Smooth muscle cell of the brain vasculature (primary cell): ENCODE data around the gene LIN28B.
"Not testable (repeated sequence)": the region's sequence is repeated elsewhere in the genome, so short reads cannot be mapped to it uniquely, and the experiment has no call there.

Experiments used
- DNase-seq: peaks from one replicate; pipeline ENCODE4 v3.0.0-alpha.2; 2012; ENCODE audit warnings: low read depth, low spot score

Gene LIN28B

DNA sequence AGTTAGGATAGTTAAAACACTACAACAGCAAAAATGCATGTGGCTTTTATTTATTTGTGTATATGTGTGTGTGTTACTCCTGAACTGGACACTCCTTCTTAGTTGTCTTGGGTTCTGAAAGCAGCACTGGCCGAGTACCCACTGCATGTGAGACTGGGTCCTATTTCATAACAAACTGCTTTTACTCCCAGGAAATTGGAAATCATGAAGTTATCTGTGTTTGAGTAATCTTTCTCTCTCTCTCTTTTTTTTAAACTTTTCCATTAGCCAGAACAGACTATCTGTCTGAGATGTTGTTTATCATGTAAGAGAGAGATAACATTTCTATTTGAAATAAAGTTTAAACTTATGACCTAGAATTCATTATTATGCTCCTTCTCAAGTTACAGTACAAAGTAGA, 110.4 kb downstream of the LIN28B start:
- no peak for DNase-seq

DNA sequence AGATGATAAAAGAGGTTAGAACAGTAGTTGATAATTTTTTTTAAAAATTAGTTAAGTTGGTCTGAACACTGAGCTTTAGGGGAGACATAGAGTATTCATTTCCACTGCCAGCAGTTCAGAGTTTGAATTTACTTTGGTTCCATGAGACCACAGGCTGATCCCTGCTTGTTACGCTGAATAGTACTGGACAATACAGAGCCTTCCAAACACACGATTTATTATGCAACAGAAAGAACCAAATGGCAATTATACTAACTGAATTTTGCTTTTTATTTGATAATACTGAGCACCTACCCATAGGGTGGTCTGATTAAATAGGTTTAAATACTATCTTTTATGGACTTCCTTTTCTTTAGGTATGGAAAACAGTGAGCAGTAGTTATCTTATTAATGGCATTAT, 111.5 kb downstream of the LIN28B start:
- DNase-seq: no peak

DNA sequence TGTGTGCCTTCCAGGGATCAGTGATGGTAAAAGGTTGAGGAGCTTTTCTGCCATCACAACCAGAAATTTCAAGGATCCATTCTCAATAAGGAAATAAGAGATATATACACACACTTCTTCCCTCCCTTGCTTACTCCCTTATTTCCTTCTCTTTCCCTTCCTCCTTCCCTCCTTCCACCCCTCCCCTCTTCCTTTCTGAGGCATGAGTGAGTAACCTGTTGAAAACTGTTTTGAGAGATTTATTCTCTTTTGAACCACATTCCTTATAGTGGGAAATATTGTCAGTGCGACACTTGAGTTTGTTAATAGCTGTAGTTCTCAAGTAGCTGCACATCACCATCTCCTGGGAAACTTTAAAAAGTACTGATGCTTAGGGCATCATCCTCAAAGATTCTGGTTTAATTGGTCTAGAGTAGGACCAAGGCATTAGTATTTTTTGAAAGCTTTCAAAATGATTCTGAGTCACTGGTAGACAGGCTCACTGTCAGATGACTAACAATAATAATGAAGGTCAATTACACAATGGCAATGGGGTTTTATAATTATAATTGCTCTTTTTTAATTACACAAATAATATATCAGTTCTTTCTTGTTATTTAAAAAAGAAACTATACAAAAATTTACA, 113.0 kb downstream of the LIN28B start:
- DNase-seq: no peak

DNA sequence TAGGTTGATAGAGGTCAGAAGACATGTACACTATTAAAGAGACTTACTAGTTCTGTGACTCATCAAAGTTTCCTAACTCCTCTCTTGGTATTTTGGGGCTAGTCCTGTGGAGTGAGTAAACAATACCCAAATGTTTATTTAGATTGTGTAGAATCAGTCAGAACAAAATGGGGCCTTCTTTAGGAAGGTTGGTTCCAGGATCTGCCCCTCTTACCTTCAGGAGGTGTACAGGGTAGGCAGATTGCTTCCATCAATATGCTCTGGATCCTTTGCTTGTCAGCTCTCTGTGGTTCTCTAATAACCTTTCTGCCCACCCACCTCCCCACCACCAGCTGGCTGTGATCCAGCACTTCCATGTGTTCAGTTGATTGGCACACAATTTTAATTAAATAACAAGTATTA, 115.9 kb downstream of the LIN28B start:
- no peak for DNase-seq

DNA sequence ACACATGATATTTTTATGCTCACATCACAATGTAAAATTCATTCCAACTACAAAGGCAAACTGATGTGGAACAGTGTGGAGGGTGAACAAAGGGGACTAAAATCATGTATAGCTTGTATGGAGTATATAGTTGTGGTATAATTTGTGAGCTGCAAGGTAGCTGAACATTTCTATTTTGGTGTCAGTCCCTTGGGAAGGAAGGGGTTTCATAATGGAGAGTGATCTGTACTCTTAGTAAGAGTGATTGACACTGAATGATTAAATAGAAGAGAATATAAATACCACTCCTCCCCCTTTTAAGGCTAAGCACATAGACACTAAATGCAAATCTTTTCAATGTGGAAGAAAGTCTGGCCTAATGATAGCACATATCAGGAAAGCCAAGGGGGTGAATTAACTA, 118.3 kb downstream of the LIN28B start:
- DNase-seq: no peak

DNA sequence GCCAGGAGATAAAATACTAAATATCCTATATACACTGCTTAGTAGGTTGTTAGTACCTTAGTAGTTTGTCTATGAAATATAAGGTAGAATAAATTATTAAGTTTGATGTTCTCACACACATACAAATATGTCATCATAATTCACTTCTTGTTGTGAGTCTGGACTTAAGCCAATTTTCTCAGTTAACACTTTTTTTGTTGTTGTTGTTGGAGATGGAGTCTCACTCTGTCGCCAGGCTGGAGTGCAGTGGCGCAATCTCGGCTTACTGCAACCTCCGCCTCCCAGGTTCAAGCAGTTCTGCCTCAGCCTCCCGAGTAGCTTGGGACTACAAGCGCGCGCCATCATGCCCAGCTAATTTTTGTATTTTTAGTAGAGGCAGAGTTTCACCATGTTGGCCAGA, 119.5 kb downstream of the LIN28B start:
- not testable (repeated sequence) for DNase-seq

DNA sequence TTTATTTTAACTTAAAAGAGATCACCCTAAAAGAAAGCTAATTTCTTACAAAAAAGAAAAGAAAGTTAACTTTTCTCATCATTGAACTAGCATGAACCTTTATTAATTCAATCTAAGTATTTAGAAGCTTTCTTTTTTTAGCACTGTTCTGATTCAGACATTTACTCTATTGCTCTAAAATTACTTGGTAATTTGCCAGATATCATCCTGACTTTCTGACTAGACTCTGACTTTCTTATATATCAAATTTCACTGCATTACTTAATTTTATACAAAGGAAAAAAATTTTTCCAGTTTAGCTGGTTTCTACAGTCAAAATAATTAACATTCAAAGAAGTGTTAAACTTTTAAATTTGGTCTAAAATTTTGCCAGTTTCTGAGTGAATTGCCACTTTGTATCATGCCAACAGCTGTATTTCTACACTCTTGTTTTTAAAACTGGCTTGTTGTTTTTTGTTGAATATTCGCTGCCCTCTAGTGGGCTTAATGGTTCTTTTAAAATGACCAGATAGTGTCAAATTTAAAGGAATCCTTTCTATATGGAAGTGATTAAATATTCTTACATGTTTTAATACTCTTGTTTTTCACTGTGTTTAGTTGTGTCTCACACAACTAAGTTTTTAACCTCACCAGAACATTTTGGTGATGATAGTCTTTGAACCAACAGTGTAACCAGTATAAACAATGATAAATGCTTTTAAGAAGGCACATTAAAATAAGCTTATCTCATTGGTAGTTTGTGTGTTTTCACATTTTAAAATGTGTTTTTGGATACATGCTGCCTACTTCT, 120.9 kb downstream of the LIN28B start:
- peak; percentile 43 for DNase-seq

DNA sequence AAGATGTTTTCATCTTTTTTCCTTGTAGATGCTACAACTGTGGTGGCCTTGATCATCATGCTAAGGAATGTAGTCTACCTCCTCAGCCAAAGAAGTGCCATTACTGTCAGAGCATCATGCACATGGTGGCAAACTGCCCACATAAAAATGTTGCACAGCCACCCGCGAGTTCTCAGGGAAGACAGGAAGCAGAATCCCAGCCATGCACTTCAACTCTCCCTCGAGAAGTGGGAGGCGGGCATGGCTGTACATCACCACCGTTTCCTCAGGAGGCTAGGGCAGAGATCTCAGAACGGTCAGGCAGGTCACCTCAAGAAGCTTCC, 121.4 kb downstream of the LIN28B start:
- no peak for DNase-seq

DNA sequence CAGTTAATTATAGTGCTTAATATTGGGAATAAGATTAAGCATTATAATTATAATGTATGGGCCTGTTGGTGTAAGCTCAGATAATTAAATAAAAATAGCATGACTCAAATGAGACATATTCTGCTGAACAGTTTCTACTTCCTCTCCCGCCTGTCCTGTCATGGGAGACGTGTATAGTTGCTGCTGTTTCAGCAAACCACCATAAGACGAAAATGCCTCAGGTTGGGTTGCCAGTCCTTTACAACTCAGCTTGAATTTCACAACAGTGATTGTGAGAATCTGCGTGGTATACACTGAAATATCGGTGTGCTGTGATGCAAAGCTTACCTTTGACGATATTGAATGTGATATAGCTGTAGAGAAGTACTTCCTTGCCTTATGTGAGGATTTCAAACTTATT, 123.4 kb downstream of the LIN28B start:
- no peak for DNase-seq

DNA sequence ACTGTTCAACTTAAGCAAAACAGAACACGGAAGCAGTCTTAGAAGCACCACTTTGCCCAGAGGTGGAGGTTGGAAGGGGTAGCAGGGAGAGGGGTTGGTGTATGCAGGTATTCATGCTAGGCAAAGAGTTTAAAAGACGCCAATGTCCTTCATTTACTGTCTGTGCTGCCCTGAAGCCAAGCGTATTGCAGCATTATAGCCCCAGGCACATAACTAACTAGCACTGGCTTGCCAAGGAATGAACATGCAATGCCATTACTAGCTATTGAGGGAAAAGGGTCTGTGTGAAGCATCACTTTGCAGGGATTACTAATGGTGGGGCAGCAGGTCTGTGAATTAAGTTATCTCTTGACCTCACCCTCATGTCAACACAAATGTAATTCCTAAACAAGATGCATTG, 124.8 kb downstream of the LIN28B start:
- not testable (repeated sequence) for DNase-seq

DNA sequence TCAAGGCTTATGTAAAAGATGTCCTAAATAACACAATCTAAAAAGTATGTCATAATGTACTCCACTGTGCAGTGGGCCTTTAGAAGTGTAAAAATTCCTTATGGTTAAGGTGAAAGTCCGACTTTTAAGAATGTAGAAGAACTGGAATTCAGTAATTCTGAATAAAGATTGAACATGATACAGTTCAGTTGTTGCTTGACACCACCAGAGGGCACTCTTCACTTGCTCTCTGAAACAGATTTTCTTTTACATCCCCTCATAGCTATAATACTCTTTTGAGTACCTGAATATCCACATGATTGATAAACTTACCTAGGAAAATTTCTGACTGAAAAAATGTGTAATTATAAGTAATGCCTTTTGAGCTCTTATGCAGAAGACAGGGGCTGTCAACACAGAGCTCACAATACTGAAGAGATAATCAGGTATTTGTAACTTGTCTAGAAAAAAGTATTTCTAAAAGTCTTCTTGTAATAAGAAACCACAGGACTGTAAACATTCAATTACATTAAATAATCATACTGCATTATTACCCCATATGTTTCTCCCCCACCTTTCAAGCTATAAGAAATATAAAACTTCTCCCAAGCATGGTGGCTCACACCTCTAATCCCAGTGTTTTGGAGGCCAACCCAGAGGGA, 130.8 kb downstream of the LIN28B start:
- DNase-seq: no peak

DNA sequence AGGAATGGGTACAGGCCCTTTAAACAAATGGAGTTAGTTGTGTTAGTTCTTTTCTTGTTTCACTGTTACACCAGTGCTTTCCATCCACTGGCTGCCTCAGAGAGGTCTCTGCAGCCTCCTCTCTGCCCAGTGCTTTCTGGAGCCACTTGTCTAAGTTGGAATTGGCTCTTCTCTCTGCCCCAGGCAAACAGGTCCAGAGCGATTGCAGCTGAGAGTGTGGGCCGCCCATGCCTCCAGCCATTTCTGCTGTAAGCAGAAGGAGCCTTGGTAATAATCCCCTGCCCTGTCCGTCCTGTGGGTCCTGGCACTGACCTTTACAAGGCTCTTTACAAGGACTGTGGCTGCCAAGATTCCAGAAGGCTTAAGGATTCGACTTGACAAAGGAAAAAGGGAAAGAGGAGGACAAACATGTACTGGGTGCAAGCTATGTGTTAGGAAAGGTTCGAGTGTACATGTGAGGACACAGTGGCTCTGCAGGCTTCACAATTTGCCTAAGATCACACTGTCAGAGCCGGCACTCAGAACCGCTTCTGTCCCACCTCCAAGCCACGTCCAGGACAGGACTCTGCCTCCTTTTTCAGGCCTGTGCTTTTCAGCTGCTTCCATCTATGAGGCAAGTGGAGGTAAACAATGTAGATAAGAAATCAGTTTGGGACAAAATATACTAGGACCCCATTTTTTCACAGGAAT, 134.4 kb downstream of the LIN28B start:
- no peak for DNase-seq

DNA sequence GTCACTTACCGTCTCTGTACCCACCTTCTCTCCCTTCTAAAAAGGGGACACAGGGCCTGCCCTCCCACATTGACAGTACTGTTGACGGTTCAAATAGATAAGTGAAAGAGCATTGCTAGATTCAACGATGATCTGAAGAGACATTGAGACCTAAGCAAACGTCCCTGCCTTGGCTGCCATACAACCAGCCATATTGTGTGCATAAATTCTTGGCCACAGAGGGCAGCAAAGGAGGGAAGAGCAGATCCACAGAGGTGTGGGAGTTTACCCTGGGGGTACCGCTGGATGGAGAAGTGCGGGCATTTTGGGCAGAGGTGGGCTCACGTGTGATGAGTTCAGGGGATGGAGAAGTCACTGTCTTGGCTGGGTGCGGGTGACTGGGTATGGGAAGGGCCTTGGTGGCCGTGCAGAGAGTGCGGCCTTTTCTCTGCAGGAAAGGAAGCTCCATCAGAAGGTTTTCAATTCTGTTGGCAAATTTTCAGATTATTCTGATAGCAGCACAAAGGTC, 137.3 kb downstream of the LIN28B start:
- no peak for DNase-seq

DNA sequence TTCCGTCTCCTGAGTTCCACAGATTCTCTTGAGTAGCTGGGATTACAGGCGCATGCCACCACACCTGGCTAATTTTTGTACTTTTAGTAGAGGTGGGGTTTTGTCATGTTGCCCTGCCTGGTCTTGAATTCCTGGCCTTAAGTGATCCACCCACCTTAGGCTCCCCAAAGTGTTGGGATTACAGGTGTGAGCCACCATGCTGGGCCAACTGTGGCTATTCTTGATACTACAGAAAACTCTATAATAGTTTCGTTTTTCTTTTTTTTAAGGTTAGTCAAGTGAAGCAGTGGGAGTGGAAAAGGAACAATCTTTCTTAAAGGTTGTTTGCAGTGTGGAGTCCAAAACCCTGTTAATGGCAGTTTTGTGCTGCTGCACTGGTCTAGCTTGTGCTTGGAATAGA, 138.2 kb downstream of the LIN28B start:
- no peak for DNase-seq

DNA sequence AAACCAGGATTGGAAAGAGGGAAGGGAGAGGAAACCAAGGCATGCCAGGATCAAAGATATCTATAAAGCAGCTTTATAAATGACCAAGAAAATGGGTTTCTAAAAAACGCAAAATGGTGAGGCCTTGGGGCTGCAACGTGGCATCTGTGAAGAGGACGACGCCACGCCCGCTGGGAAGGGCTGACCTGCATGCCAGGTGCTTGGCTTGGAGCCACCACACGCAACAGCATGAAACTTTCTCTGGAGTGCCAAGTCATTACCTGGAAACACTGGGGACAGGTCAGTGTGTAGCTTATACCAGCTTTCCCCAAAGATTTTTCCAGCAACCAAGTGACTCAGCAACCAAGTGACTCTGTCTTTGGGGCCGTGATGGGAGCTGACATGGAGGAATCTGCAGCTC, 140.4 kb downstream of the LIN28B start:
- DNase-seq: no peak

DNA sequence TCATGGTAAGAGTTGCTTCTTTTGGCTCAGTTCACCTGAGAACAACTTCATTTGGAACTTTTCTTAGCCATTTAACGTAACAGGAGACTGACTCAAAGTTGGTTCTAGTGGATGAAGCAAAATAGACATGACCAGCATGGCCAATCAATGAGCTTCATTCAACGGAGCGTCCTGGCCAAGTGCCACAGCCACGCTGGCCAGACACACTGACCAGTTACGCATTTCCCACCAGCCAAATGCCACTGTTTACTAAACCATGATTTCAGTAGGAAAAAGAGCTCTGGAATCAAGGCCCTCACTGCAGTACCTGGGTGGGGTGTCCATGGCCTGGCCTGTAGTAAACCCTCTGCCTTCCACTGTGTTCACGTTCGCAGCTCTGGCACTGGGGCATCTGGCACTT, 142.5 kb downstream of the LIN28B start:
- DNase-seq: no peak

DNA sequence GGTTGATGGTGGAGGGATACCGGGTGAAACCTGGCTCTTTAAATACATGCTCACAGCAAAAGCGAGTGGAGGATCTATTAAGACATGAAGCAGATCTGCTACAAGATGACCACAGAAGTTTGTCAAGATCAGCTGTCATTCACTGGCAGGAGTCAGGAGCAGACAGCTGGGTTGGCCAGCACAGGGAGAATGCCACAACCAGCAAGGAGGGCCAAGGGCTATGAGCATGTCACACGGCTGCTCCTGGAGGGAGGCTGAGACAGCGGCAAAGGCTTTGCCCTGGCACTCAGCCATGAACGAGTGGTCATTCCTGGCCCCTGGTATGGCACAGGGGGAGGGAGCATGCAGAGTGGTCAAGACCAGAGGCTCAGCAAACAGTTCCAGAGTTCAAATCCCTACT, 145.3 kb downstream of the LIN28B start:
- DNase-seq: no peak

DNA sequence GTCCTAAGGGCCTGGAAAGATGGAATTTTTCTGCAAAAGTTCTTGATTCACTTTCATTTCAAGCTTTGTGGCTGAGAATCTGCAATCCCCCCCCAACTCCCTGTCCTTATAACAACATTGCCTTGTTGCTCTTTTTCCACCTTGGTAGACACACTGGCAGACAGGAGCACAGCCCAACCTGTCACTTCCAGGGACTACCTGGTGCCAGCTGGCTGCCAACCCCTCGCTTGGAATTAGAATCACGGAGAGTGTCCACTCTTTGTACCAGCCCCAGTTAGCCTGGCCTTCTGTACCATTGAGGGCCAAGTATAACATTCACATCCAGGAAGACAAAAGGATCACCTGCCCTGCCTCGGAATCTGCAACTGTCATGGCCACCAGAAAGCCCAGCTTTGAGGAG, 148.2 kb downstream of the LIN28B start:
- no peak for DNase-seq

DNA sequence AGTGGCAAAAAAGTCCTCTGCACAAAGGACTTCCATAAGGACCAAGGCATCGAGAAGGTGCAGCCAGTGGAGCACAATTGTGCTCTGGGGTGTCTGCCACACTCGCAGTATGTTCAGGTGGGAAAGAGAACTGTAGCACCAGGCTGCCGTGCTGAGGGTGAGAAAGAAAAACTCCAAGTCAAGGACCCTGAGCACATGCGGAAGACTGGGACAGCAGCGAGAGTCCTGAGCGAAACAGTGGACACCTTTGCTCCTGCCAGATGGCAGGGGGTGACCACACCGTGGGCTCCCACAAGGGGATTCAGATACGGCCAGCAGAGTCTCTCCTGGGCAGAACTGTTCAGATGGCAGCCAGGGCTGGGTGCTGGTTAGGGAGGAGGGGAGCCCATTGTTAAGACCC, 149.4 kb downstream of the LIN28B start:
- DNase-seq: no peak

DNA sequence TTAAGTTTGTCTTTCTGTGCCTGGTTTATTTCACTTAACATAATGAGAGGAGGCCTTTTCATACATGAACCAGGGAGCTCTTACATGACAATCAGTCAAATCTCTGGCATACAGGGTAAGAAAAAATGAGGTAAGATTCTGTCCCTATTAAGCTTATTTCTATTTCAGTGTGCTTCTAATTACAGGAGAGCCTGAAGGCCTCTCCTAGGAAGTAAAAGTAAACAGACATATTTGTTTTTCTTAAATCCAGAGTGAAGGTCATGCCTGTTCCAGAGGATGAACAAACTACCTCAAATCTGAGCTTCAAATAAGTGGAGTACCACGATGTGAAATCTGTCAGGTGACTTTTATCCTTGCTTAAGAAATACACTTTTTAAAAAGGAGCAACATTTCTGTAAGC, 150.3 kb downstream of the LIN28B start:
- DNase-seq: no peak

DNA sequence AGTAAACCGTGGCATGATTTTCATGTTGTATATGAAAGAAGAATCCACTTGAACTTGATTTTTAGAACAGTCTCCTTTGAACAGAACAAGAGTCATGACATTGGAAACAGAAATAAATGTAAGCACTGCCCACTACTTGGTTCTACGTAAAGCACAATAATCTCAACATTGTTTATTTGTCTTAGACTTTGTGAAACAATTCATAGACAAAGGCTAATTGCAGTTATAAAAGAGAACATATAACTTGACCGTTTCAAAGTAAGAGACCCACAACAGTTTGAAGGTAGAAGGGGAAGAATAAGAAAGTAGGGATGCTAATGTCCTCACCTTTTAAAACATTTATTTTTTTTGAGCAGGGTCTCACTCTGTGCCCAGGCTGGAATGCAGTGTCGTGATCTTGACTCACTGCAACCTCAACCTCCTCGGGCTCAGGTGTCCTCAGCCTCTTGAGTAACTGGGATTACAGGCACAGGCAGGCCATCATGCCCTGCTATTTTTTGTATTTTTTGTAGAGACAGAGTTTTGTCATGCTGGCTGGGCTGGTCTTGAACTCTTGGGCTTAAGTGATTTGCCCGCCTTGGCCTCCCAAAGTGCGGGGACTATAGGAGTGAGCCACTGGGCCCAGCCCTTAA, 151.8 kb downstream of the LIN28B start:
- DNase-seq: no peak
